Pancreas (tissue), 10 donors: Measurements from ENCODE around the gene BRWD1. TPM values are rescaled to one million over a fixed set of nuclear protein-coding genes. Genes with fewer than 3 reads are reported as not detected.

Experiments used
- ATAC-seq, 4 donors: fragments of 200-7000 bp; cut with Tn5 transposase; one replicate each; pipeline versions ENCODE4 v1.8.0 to v1.9.1; 2020; ENCODE audit warnings: mild to moderate bottlenecking in 4 of 4, moderate library complexity in 4 of 4
- DNase-seq, 6 donors: peaks; one replicate each; pipeline ENCODE4 v3.0.0-alpha.2; 2020
- FAIRE-seq: peaks from 2 replicates; lab custom pipeline; 2012; peaks lifted over from hg19 to GRCh38; lab: Jason Lieb, UNC
- H3K27ac ChIP-seq, 4 donors: fragments of 200-600 bp; sonication (generic); 1 replicate in 3 of 4; 2 replicates in 1 of 4; pipeline versions ENCODE4 v1.5.0 to v1.8.0; 2020
- H3K27me3 ChIP-seq, 4 donors: fragments of 200-600 bp; one replicate each; pipeline ENCODE4 v1.8.0; 2021
- H3K36me3 ChIP-seq, 3 donors: fragments of 200-600 bp; sonication (generic) in 1 of 3; one replicate each; pipeline versions ENCODE4 v1.5.0 to v1.8.0; 2020 to 2021
- H3K4me1 ChIP-seq, 3 donors: fragments of 200-600 bp; one replicate each; pipeline ENCODE4 v1.8.0; 2021
- H3K4me3 ChIP-seq, 4 donors: fragments of 200-600 bp; sonication (generic) in 2 of 4; one replicate each; pipeline versions ENCODE4 v1.5.0 to v1.8.0; 2020 to 2021
- H3K9me3 ChIP-seq, 4 donors: fragments of 200-600 bp; one replicate each; pipeline ENCODE4 v1.8.0; 2021
- CTCF ChIP-seq, 4 donors: fragments of 200-600 bp; sonication (generic) in 3 of 4; IDR thresholded peaks; one replicate each; pipeline versions ENCODE4 v1.5.0 to v1.8.0; 2021; ENCODE audit warnings: antibody characterized with exemption in 4 of 4
- WGBS, 2 donors: extraction: QIAGEN DNeasy Blood & Tissue Kit; methylation state at CpG; one replicate each; pipeline ENCODE4 v1.1.7; 2013; 5-methylcytosine and 5-hydroxymethylcytosine counted together
- intact Hi-C, 3 donors: fragments of 100-400 bp; cut with DNase I; formaldehyde crosslinking; loops; one replicate each; pipeline versions ENCODE4 v1.11.1 to v1.14.2; 2022
- polyA plus RNA-seq, 2 donors: library from polyadenylated mRNA; stranded (reverse); fragments of 200-250 nt; gene quantifications; one replicate each; pipeline ENCODE4 v1.2.3, GENCODE V29; 2013
- total RNA-seq, 6 donors: library from RNA; stranded (reverse); fragmentation: NEBNext Ultra II Directional in 4 of 6; extraction: Animal tissue kit (Norgen Biotek cat#: 25700) in 4 of 6; gene quantifications; one replicate each; pipeline versions ENCODE4 v1.2.1 to v1.2.4, GENCODE V29; 2021 to 2023
- donor health status: healthy with polysubstance abuse.
- donor health status: DM: no; HTN: no; CAD: no; lungs with moderate emphysema.
- donor health status: DM: no; HTN: no; CAD: no.
- donor health status: control.
- donor health status: control.
- donor health status: Bipolar disorder and iron deficiency.
- donor health status: DM: yes; HTN: yes; CAD: no.
- donor health status: DM: no; HTN: no; CAD: no.
- donor health status: DM: no; HTN: no; CAD: no.
- donor health status: DM: yes; HTN: yes; CAD: no.

Gene BRWD1
- total and polyA plus RNA-seq, 8 donors, result 7.4 to 31.7 (median 22.5) TPM

GRCh38 chr21:39317134-39318090, 4.0 kb upstream of the BRWD1 start:
- ATAC-seq (no peak), FAIRE-seq (no peak)
- no peaks in the 10 kb centered on the region for H3K9me3 ChIP-seq

GRCh38 chr21:39316729-39317128, 3.3 kb upstream of the BRWD1 start:
- H3K4me1 ChIP-seq, result peaks cover 0 to 7% (median 4%) of the 10 kb centered on the region in 3 donors
- no peak for DNase-seq
- no peak for ATAC-seq
- intact Hi-C loops, result loop anchor here in 1 of 3 donors (10.0 kb wide), 1 partner anchor 68 kb away; a partner anchor contains a TSS
- TF ChIP-seq CTCF (IDR thresholded peaks at IDR 0.05), result no peak
- H3K27me3 ChIP-seq, result no peaks in the 10 kb centered on the region
- no peak for FAIRE-seq
- WGBS, 2 donors, result 88 to 96% methylated on average over 6 of the region's 6 CpGs
- no peak overlapping the region for H3K4me3 ChIP-seq
- no peak overlapping the region for H3K27ac ChIP-seq
- H3K36me3 ChIP-seq, result no peaks in the 10 kb centered on the region
- no peaks in the 10 kb centered on the region for H3K9me3 ChIP-seq

More at GRCh38 chr21:39317134-39318090, 4.0 kb upstream of the BRWD1 start:
- H3K27ac ChIP-seq, result peak overlapping the region in 1 of 4 donors; percentile 10
- no peak for TF ChIP-seq CTCF (IDR thresholded peaks at IDR 0.05)
- H3K4me1 ChIP-seq, result peaks cover 0 to 3% (median 0%) of the 10 kb centered on the region in 3 donors
- H3K4me3 ChIP-seq, result no peak overlapping the region
- no peaks in the 10 kb centered on the region for H3K36me3 ChIP-seq
- WGBS, 2 donors, result 55 to 58% methylated on average over 11 of the region's 11 CpGs
- no peak for DNase-seq
- H3K27me3 ChIP-seq, result no peaks in the 10 kb centered on the region
- intact Hi-C loops, result loop anchor here in 1 of 3 donors (10.0 kb wide), 1 partner anchor 67 kb away; a partner anchor contains a TSS

- DNase-seq, result no peak
- intact Hi-C loops, result loop anchor here in 1 of 3 donors (10.0 kb wide), 1 partner anchor 69 kb away; a partner anchor contains a TSS
- FAIRE-seq, result no peak
- no peak overlapping the region for H3K4me3 ChIP-seq
- H3K4me1 ChIP-seq, result peaks cover 0 to 16% (median 8%) of the 10 kb centered on the region in 3 donors
- no peak for TF ChIP-seq CTCF (IDR thresholded peaks at IDR 0.05)
- 79 to 80% methylated on average over 9 of the region's 9 CpGs for WGBS, 2 donors
- ATAC-seq, result no peak
- no peak overlapping the region for H3K27ac ChIP-seq
- no peaks in the 10 kb centered on the region for H3K9me3 ChIP-seq
- no peaks in the 10 kb centered on the region for H3K27me3 ChIP-seq
- no peaks in the 10 kb centered on the region for H3K36me3 ChIP-seq
These were observed 2.4 kb upstream of the BRWD1 start for GRCh38 chr21:39315603-39316445.

- Histone ChIP-seq H3K4me3 (peak overlapping the region; percentile 66 to 99 (median 78)), H3K36me3 (peaks cover 0 to 5% (median 0%) of the 10 kb centered on the region in 3 donors), H3K27me3 (no peaks in the 10 kb centered on the region), H3K4me1 (peaks cover 0 to 19% (median 8%) of the 10 kb centered on the region in 3 donors), H3K9me3 (no peaks in the 10 kb centered on the region), H3K27ac (peak overlapping the region; percentile 84 to 97 (median 95))
- DNase-seq (peak in 4 of 6 donors; percentile 36 to 47 (median 40)), ATAC-seq (peak; percentile 11 to 28 (median 22)), FAIRE-seq (no peak)
- WGBS, 2 donors, result 1% methylated on average over 35 to 43 of the region's 43 CpGs
- intact Hi-C loops, result loop anchor here in 1 of 3 donors (10.0 kb wide), 1 partner anchor 70 kb away; a partner anchor contains a TSS
- TF ChIP-seq CTCF (IDR thresholded peaks at IDR 0.05), result no peak
These were observed 953 bp upstream of the BRWD1 start for GRCh38 chr21:39314143-39315027.
